PFSK-1 (cell line): ENCODE results near the gene HSPA8.

Experiments used
- FOXP2 ChIP-seq: optimal IDR thresholded peaks from 2 replicates; pipeline ENCODE3; 2011; ENCODE audit warnings: borderline replicate concordance, control low read depth, inconsistent platforms; ENCODE audit not compliant: insufficient read depth; ENCODE audit errors: extremely low read length, extremely low read depth
- POLR2AphosphoS5 ChIP-seq: IDR thresholded peaks from 2 replicates; pipeline ENCODE4 v1.6.1; 2012; ENCODE audit warnings: low read depth, mild to moderate bottlenecking, control low read depth, low read length, moderate library complexity
- SIN3A ChIP-seq: IDR thresholded peaks from 2 replicates; pipeline ENCODE4 v1.6.1; 2012; ENCODE audit warnings: mild to moderate bottlenecking, low read length, moderate library complexity, borderline replicate concordance; ENCODE audit not compliant: insufficient read depth
- TAF1 ChIP-seq: IDR thresholded peaks from 2 replicates; pipeline ENCODE4 v1.6.1; 2012; ENCODE audit warnings: low read length, control low read depth, borderline replicate concordance; ENCODE audit not compliant: insufficient read depth
- TF ChIP-seq, protein P1 (sequence below), 2 experiments: IDR thresholded peaks; 2 replicates each; pipeline versions ENCODE4 v1.6.1 to v1.8.0; 2011 to 2012; ENCODE audit warnings: low read depth in 2 of 2, low read length in 2 of 2, control low read depth in 1 of 2, inconsistent platforms in 1 of 2, mild to moderate bottlenecking in 1 of 2, moderate library complexity in 1 of 2; ENCODE audit not compliant: insufficient read depth in 1 of 2

Gene HSPA8

DNA sequence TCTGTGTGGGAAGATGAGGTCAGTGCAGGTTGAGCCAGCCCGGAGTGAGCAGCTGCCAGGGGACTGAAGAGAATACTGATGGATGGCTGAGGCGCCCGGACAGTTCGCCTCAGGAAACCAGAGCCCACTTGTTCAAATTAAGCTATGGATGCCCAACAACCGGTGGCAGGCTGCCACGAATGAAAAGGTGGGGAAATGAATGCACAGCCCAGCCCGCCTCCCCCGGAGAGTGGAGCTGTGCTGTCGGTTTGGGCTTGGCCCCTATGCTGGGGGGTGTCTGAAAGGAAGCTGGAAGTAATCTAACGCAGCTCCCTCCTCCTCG lies 21.9 kb downstream of the HSPA8 start:
- TF ChIP-seq, protein P1, sequence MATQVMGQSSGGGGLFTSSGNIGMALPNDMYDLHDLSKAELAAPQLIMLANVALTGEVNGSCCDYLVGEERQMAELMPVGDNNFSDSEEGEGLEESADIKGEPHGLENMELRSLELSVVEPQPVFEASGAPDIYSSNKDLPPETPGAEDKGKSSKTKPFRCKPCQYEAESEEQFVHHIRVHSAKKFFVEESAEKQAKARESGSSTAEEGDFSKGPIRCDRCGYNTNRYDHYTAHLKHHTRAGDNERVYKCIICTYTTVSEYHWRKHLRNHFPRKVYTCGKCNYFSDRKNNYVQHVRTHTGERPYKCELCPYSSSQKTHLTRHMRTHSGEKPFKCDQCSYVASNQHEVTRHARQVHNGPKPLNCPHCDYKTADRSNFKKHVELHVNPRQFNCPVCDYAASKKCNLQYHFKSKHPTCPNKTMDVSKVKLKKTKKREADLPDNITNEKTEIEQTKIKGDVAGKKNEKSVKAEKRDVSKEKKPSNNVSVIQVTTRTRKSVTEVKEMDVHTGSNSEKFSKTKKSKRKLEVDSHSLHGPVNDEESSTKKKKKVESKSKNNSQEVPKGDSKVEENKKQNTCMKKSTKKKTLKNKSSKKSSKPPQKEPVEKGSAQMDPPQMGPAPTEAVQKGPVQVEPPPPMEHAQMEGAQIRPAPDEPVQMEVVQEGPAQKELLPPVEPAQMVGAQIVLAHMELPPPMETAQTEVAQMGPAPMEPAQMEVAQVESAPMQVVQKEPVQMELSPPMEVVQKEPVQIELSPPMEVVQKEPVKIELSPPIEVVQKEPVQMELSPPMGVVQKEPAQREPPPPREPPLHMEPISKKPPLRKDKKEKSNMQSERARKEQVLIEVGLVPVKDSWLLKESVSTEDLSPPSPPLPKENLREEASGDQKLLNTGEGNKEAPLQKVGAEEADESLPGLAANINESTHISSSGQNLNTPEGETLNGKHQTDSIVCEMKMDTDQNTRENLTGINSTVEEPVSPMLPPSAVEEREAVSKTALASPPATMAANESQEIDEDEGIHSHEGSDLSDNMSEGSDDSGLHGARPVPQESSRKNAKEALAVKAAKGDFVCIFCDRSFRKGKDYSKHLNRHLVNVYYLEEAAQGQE (IDR thresholded peaks at IDR 0.05; ENCODE audit: insufficient read depth in 1 of 2, low read depth in 2 of 2, low read length in 2 of 2): no peak
- TF ChIP-seq TAF1: no peak
- TF ChIP-seq FOXP2: no peak
- no peak for TF ChIP-seq SIN3A
- no peak for TF ChIP-seq POLR2AphosphoS5

- no peak for TF ChIP-seq SIN3A
- TF ChIP-seq POLR2AphosphoS5: no peak
- TF ChIP-seq, protein P1 (IDR thresholded peaks at IDR 0.05; ENCODE audit: insufficient read depth in 1 of 2, low read depth in 2 of 2, low read length in 2 of 2): no peak
- no peak for TF ChIP-seq TAF1
Observed at GRCh38 chr11:123035831-123036230, 26.1 kb downstream of the HSPA8 start.

GRCh38 chr11:123034597-123034996 lies 27.3 kb downstream of the HSPA8 start:
- TF ChIP-seq TAF1 (no peak), SIN3A (no peak)

GRCh38 chr11:123033895-123034294 lies 28.0 kb downstream of the HSPA8 start:
- TF ChIP-seq FOXP2: no peak
- TF ChIP-seq, protein P1 (IDR thresholded peaks at IDR 0.05; ENCODE audit: insufficient read depth in 1 of 2, low read depth in 2 of 2, low read length in 2 of 2): no peak
- no peak for TF ChIP-seq SIN3A
- no peak for TF ChIP-seq POLR2AphosphoS5
- TF ChIP-seq TAF1: no peak

DNA sequence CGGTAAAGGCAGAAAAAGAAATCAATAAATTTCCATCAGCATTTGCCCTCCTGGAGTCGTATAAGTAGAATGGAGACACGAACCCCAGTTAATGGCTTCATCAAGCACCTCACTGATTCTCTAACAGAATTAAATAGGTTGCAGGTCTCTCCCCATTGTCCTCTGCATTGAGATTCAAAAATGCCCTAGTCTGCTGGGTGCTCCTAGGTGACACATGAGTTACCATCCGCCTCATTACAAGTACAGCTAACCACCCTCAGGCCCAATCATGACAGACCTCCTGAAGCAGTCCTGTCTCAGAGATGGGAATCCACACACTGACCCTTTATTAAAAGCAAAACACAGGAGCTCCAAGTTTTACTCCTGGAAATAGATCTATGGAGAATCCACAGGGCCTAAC lies 31.4 kb downstream of the HSPA8 start:
- TF ChIP-seq TAF1 (no peak), POLR2AphosphoS5 (no peak), FOXP2 (no peak)
- TF ChIP-seq, protein P1 (IDR thresholded peaks at IDR 0.05; ENCODE audit: insufficient read depth in 1 of 2, low read depth in 2 of 2, low read length in 2 of 2): no peak

- TF ChIP-seq FOXP2: no peak
- no peak for TF ChIP-seq TAF1
Observed at GRCh38 chr11:123020968-123021367, 41.0 kb downstream of the HSPA8 start.
